GM19193 (cell line): ENCODE data around the gene SNF8.

Experiments used
- POLR2A ChIP-seq: IDR thresholded peaks from 4 replicates; pipeline ENCODE4 v1.6.1; 2011; ENCODE audit not compliant: insufficient read depth, insufficient read length; ENCODE audit errors: extremely low read depth

SNF8 gene

GRCh38 chr17:48960834-48961515 is 16.3 kb upstream of the SNF8 start:
- no peak for TF ChIP-seq POLR2A

GRCh38 chr17:48954300-48954755 is 9.7 kb upstream of the SNF8 start:
- no peak for TF ChIP-seq POLR2A

- no peak for TF ChIP-seq POLR2A
Observed at GRCh38 chr17:48952904-48953303, 8.3 kb upstream of the SNF8 start.

- TF ChIP-seq POLR2A: no peak
Observed at GRCh38 chr17:48951572-48951971, 6.9 kb upstream of the SNF8 start.

- TF ChIP-seq POLR2A: peak; percentile 7
Observed at GRCh38 chr17:48933035-48933434, 11.6 kb downstream of the SNF8 start.

- no peak for TF ChIP-seq POLR2A
Observed at GRCh38 chr17:48930435-48930873, 14.2 kb downstream of the SNF8 start.

- TF ChIP-seq POLR2A: no peak
Observed at GRCh38 chr17:48929812-48930165, 14.9 kb downstream of the SNF8 start.

GRCh38 chr17:48928876-48929811 is 15.5 kb downstream of the SNF8 start:
- TF ChIP-seq POLR2A: no peak

GRCh38 chr17:48927978-48928745 is 16.5 kb downstream of the SNF8 start:
- no peak for TF ChIP-seq POLR2A

- no peak for TF ChIP-seq POLR2A
Observed at GRCh38 chr17:48925991-48926342, 18.7 kb downstream of the SNF8 start.

GRCh38 chr17:48925251-48925990 is 19.2 kb downstream of the SNF8 start:
- TF ChIP-seq POLR2A: no peak

- no peak for TF ChIP-seq POLR2A
Observed at GRCh38 chr17:48915459-48916282, 29.0 kb downstream of the SNF8 start.

- no peak for TF ChIP-seq POLR2A
Observed at GRCh38 chr17:48912476-48912875, 32.2 kb downstream of the SNF8 start.

- TF ChIP-seq POLR2A: no peak
Observed at GRCh38 chr17:48910370-48910769, 34.3 kb downstream of the SNF8 start.
